ENCODE results near the gene PCDH9.

Gene PCDH9

GRCh38 chr13:66459634-66460033 is 770.5 kb downstream of the PCDH9 start:
- no peaks in the 10 kb centered on the region for H3K36me3 ChIP-seq (ENCODE audit: low read depth)
- no peak for ATAC-seq (ENCODE audit: low read depth)

DNA sequence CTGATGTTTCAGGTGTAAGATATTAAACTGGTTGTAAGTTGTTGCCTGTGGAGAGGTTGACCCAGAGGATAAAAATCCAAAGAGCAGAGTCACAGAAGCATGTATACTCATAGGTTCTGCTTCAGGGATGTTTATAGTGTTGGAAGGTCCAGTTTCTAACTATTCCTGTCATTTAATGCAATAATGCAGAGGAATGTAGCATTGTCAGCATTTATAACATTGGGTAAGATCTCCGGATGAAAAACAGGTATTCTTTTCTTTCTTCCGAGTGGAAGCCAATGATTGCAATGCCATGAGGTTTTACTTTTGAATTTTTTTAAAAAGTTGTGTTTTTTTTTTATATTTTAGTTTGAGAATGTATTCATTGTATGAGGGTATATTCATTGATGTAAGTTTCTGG is 771.0 kb downstream of the PCDH9 start:
- no peaks in the 10 kb centered on the region for H3K9me3 ChIP-seq (ENCODE audit: severe bottlenecking)
- no peak overlapping the region for H3K4me3 ChIP-seq (ENCODE audit: severe bottlenecking)
- ATAC-seq (ENCODE audit: low read depth) = no peak
- no peaks in the 10 kb centered on the region for H3K4me1 ChIP-seq (ENCODE audit: insufficient read depth, poor library complexity, severe bottlenecking)
- H3K27me3 ChIP-seq (ENCODE audit: insufficient read depth, poor library complexity, severe bottlenecking) = no peaks in the 10 kb centered on the region
- DNase-seq (ENCODE audit: low spot score) = no peak
- TF ChIP-seq CTCF (IDR thresholded peaks at IDR 0.05; ENCODE audit: poor library complexity, severe bottlenecking) = no peak
- H3K27ac ChIP-seq (ENCODE audit: poor library complexity, severe bottlenecking) = no peak overlapping the region
- no peaks in the 10 kb centered on the region for H3K36me3 ChIP-seq (ENCODE audit: low read depth)

More at GRCh38 chr13:66459634-66460033, 770.5 kb downstream of the PCDH9 start:
- H3K4me3 ChIP-seq (ENCODE audit: severe bottlenecking) = no peak overlapping the region
- no peaks in the 10 kb centered on the region for H3K4me1 ChIP-seq (ENCODE audit: insufficient read depth, poor library complexity, severe bottlenecking)
- TF ChIP-seq CTCF (IDR thresholded peaks at IDR 0.05; ENCODE audit: poor library complexity, severe bottlenecking) = no peak
- no peak for DNase-seq (ENCODE audit: low spot score)
- H3K27me3 ChIP-seq (ENCODE audit: insufficient read depth, poor library complexity, severe bottlenecking) = no peaks in the 10 kb centered on the region
- no peaks in the 10 kb centered on the region for H3K9me3 ChIP-seq (ENCODE audit: severe bottlenecking)
- no peak overlapping the region for H3K27ac ChIP-seq (ENCODE audit: poor library complexity, severe bottlenecking)

GRCh38 chr13:66446413-66446812 is 783.7 kb downstream of the PCDH9 start:
- Histone ChIP-seq H3K27me3 (ENCODE audit: insufficient read depth, poor library complexity, severe bottlenecking) (no peaks in the 10 kb centered on the region), H3K27ac (ENCODE audit: poor library complexity, severe bottlenecking) (no peak overlapping the region), H3K36me3 (ENCODE audit: low read depth) (no peaks in the 10 kb centered on the region), H3K4me1 (ENCODE audit: insufficient read depth, poor library complexity, severe bottlenecking) (no peaks in the 10 kb centered on the region), H3K4me3 (ENCODE audit: severe bottlenecking) (no peak overlapping the region), H3K9me3 (ENCODE audit: severe bottlenecking) (no peaks in the 10 kb centered on the region)
- DNase-seq (ENCODE audit: low spot score) (no peak), ATAC-seq (ENCODE audit: low read depth) (peak; percentile 66; the same call in 2 of the 3 replicates)
- no peak for TF ChIP-seq CTCF (IDR thresholded peaks at IDR 0.05; ENCODE audit: poor library complexity, severe bottlenecking)

GRCh38 chr13:66443926-66444325 is 786.2 kb downstream of the PCDH9 start:
- Histone ChIP-seq H3K4me1 (ENCODE audit: insufficient read depth, poor library complexity, severe bottlenecking) (no peaks in the 10 kb centered on the region), H3K4me3 (ENCODE audit: severe bottlenecking) (no peak overlapping the region), H3K9me3 (ENCODE audit: severe bottlenecking) (no peaks in the 10 kb centered on the region), H3K36me3 (ENCODE audit: low read depth) (no peaks in the 10 kb centered on the region), H3K27me3 (ENCODE audit: insufficient read depth, poor library complexity, severe bottlenecking) (no peaks in the 10 kb centered on the region), H3K27ac (ENCODE audit: poor library complexity, severe bottlenecking) (no peak overlapping the region)
- no peak for TF ChIP-seq CTCF (IDR thresholded peaks at IDR 0.05; ENCODE audit: poor library complexity, severe bottlenecking)
- no peak for DNase-seq (ENCODE audit: low spot score)
- ATAC-seq (ENCODE audit: low read depth) = no peak

DNA sequence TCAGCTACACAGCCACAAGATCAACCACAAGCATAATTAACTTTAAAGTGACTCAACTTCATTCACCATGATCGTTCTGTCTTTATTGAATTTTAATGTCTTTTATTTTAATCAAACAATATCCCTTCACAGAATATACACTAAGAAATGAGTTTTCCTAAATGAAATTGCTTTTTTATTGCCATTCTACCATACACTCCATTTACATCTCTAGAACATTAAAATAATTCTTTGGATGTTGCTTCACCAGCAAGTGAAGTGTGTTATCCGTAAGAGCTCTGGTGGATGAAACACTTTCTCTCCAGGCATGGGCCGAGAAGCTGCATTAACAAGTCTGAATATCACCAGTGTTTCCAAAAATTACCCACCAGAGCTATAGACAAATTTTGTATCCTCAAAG is 789.2 kb downstream of the PCDH9 start:
- Histone ChIP-seq H3K4me3 (ENCODE audit: severe bottlenecking) (no peak overlapping the region), H3K4me1 (ENCODE audit: insufficient read depth, poor library complexity, severe bottlenecking) (no peaks in the 10 kb centered on the region), H3K27ac (ENCODE audit: poor library complexity, severe bottlenecking) (no peak overlapping the region), H3K36me3 (ENCODE audit: low read depth) (no peaks in the 10 kb centered on the region), H3K9me3 (ENCODE audit: severe bottlenecking) (no peaks in the 10 kb centered on the region), H3K27me3 (ENCODE audit: insufficient read depth, poor library complexity, severe bottlenecking) (no peaks in the 10 kb centered on the region)
- TF ChIP-seq CTCF (IDR thresholded peaks at IDR 0.05; ENCODE audit: poor library complexity, severe bottlenecking) = no peak
- DNase-seq (ENCODE audit: low spot score) (no peak), ATAC-seq (ENCODE audit: low read depth) (no peak)
